CD14-positive monocyte (primary cell): ENCODE results near the gene NOCT. TPM values are rescaled to one million over a fixed set of nuclear protein-coding genes. Genes with fewer than 3 reads are reported as not detected.

Experiments used
- DNase-seq, 3 donors: peaks; one replicate each; pipeline ENCODE4 v3.0.0-alpha.2; 2011 to 2022
- H2AFZ ChIP-seq: 2 replicates; pipeline ENCODE4 v1.6.0; 2012; ENCODE audit warnings: mild to moderate bottlenecking, low read depth, low read length, inconsistent platforms; ENCODE audit not compliant: insufficient read depth, poor library complexity, severe bottlenecking
- H3K27ac ChIP-seq, 2 donors: 1 replicate in 1 of 2; 2 replicates in 1 of 2; pipeline ENCODE4 v1.5.1; 2012 to 2013; ENCODE audit warnings: low read length in 2 of 2, control low read depth in 1 of 2, inconsistent platforms in 1 of 2, low read depth in 1 of 2, mild to moderate bottlenecking in 1 of 2
- H3K27me3 ChIP-seq, 2 donors: one replicate each; pipeline versions ENCODE4 v1.6.0 to v1.6.1; 2011 to 2013; ENCODE audit warnings: low read length in 2 of 2; ENCODE audit not compliant: control insufficient read depth in 2 of 2, insufficient read depth in 2 of 2
- H3K36me3 ChIP-seq, 2 donors: replicated peaks in 1 of 2; 1 replicate in 1 of 2; 2 replicates in 1 of 2; pipeline versions ENCODE4 v1.5.1 to v1.6.1; 2012 to 2013; ENCODE audit warnings: low read length in 2 of 2, control low read depth in 1 of 2, inconsistent platforms in 1 of 2, mild to moderate bottlenecking in 1 of 2; ENCODE audit not compliant: insufficient read depth in 2 of 2, control insufficient read depth in 1 of 2
- H3K4me1 ChIP-seq, 2 donors: 1 replicate in 1 of 2; 2 replicates in 1 of 2; pipeline versions ENCODE4 v1.5.1 to v1.6.1; 2012 to 2013; ENCODE audit warnings: low read length in 2 of 2, control low read depth in 1 of 2, inconsistent platforms in 1 of 2, mild to moderate bottlenecking in 1 of 2, moderate library complexity in 1 of 2; ENCODE audit not compliant: insufficient read depth in 2 of 2, control insufficient read depth in 1 of 2
- H3K4me2 ChIP-seq: replicated peaks from 2 replicates; pipeline ENCODE3; 2012; ENCODE audit warnings: low read length, moderate library complexity, mild to moderate bottlenecking; ENCODE audit not compliant: poor library complexity, severe bottlenecking; ENCODE audit errors: extremely low read depth
- H3K4me3 ChIP-seq, 3 experiments: fragments of 200-600 bp in 1 of 3; sonication (generic) in 1 of 3; replicated peaks in 1 of 3; 1 replicate in 2 of 3; 2 replicates in 1 of 3; pipeline ENCODE4 v1.5.1; 2011 to 2013; ENCODE audit warnings: low read length in 3 of 3, mild to moderate bottlenecking in 3 of 3, control low read depth in 2 of 3, low read depth in 2 of 3, inconsistent platforms in 1 of 3, moderate library complexity in 1 of 3
- H3K79me2 ChIP-seq: 2 replicates; pipeline ENCODE4 v1.6.0; 2012; ENCODE audit warnings: mild to moderate bottlenecking, control low read depth, inconsistent platforms, low read length, moderate library complexity; ENCODE audit not compliant: insufficient read depth
- H3K9ac ChIP-seq: 2 replicates; pipeline ENCODE4 v1.6.0; 2017; ENCODE audit warnings: low read length, mild to moderate bottlenecking; ENCODE audit not compliant: insufficient read depth, poor library complexity, severe bottlenecking
- H3K9me3 ChIP-seq, 2 donors: replicated peaks in 1 of 2; 1 replicate in 1 of 2; 2 replicates in 1 of 2; pipeline versions ENCODE4 v1.5.1 to v1.6.1; 2012 to 2013; ENCODE audit warnings: low read length in 2 of 2, control low read depth in 1 of 2; ENCODE audit not compliant: control insufficient read depth in 1 of 2, insufficient read depth in 1 of 2
- H4K20me1 ChIP-seq: 2 replicates; pipeline ENCODE4 v1.6.0; 2012; ENCODE audit warnings: mild to moderate bottlenecking, low read length, control low read depth, moderate library complexity; ENCODE audit not compliant: insufficient read depth
- H3K27ac Mint-ChIP-seq, 7 donors: one replicate each; pipeline ENCODE4 v1.8.0; 2020; ENCODE audit warnings: mild to moderate bottlenecking in 7 of 7, mixed read lengths in 7 of 7, moderate library complexity in 6 of 7, inconsistent platforms in 2 of 7
- H3K27me3 Mint-ChIP-seq, 3 donors: one replicate each; pipeline ENCODE4 v1.8.0; 2021 to 2022; ENCODE audit warnings: low read depth in 3 of 3, mild to moderate bottlenecking in 3 of 3, mixed read lengths in 3 of 3, moderate library complexity in 3 of 3, inconsistent platforms in 1 of 3
- H3K36me3 Mint-ChIP-seq, 2 donors: one replicate each; pipeline ENCODE4 v1.8.0; 2020; ENCODE audit warnings: mixed read lengths in 2 of 2, inconsistent platforms in 1 of 2, mild to moderate bottlenecking in 1 of 2
- H3K4me1 Mint-ChIP-seq: one replicate; pipeline ENCODE4 v1.8.0; 2020; ENCODE audit warnings: mild to moderate bottlenecking, mixed read lengths
- H3K4me3 Mint-ChIP-seq, 2 donors: one replicate each; pipeline ENCODE4 v1.8.0; 2020; ENCODE audit warnings: mild to moderate bottlenecking in 2 of 2, mixed read lengths in 2 of 2, moderate library complexity in 1 of 2
- H3K9me3 Mint-ChIP-seq, 7 donors: one replicate each; pipeline ENCODE4 v1.8.0; 2020 to 2022; ENCODE audit warnings: mixed read lengths in 7 of 7, mild to moderate bottlenecking in 6 of 7, moderate library complexity in 6 of 7, inconsistent platforms in 2 of 7
- WGBS: methylation state at CpG from one replicate; pipeline ENCODE4 v1.1.5; 2013; ENCODE audit warnings: missing lambda C conversion rate; ENCODE audit not compliant: insufficient coverage; 5-methylcytosine and 5-hydroxymethylcytosine counted together
- intact Hi-C, 2 donors: fragments of 100-400 bp; cut with micrococcal nuclease; formaldehyde crosslinking; loops; one replicate each; pipeline versions ENCODE4 v1.15.0 to v1.15.1; 2023
- polyA plus RNA-seq, 3 donors: library from polyadenylated mRNA; depleted of rRNA in 1 of 3; unstranded in 2 of 3; stranded (reverse) in 1 of 3; fragments of 300-500 nt in 2 of 3; fragments of >200 nt in 1 of 3; fragmentation: Illumina TruSeq in 2 of 3; gene quantifications; 1 replicate in 2 of 3; 2 replicates in 1 of 3; pipeline ENCODE4 v1.2.3, GENCODE V29; 2012 to 2021
- TF ChIP-seq, protein P1 (sequence below): fragments of 200-600 bp; IDR thresholded peaks from one replicate; pipeline ENCODE4 v1.8.0; 2022; ENCODE audit warnings: antibody characterized with exemption, mild to moderate bottlenecking

NOCT gene
- polyA plus RNA-seq, 3 donors, result 0.54 to 31.5 (median 0.89) TPM

DNA sequence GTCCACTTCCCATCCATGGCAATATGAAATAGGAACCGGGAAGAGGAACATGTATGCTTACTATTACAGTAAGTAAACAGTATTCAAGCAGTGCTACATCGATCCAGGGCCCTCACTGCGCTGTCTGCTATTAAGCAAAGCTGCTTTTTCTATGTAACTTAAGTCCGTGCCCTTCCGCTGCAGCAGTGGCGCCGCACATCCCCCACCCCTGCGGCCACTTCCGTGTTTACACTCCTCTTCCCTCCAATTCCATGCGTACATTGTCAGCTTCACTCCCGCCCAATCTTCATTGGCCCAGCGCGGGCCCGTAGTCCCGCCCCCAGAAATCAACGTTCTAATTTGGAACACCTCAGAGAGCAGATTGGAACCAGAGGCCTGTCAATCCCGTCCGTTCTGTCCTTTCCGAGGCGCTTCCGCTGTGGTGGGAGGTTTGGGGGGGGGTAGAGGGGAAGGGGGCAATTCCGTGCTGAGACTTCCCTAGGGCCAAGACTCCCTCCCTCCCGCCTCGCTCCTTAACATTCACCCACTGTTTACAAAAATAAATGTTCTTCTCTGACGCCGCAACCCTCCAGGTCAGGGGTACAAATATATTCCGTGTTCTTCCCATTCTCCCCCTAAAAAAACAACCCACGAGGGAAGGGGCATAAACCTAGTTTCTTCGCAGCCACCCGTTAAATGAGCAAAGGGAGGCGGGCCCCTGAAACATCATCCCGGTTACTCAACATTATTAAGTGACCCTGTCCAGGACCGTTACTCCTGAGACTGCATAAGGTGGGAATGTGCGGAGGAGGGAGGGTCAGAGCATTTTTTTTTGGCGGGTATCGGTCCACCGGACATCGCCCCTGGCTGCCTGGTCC lies 67.4 kb downstream of the NOCT start:
- H3K36me3 Mint-ChIP-seq, result peaks cover 0 to 3% of the 10 kb centered on the region in 2 donors
- Histone ChIP-seq H3K27ac (peak overlapping the region; percentile 91 to 92), H3K4me2 (peak overlapping the region; percentile 92), H3K27me3 (no peaks in the 10 kb centered on the region), H3K36me3 (no peaks in the 10 kb centered on the region), H3K9ac (peak overlapping the region; percentile 86), H3K4me1 (peaks cover 17 to 26% of the 10 kb centered on the region in 2 donors), H3K9me3 (no peaks in the 10 kb centered on the region), H3K79me2 (peaks cover 83% of the 10 kb centered on the region), H3K4me3 (peak overlapping the region; percentile 69 to 98 (median 84)), H4K20me1 (peaks cover 63% of the 10 kb centered on the region), H2AFZ (peak overlapping the region; percentile 83)
- H3K27ac Mint-ChIP-seq, result peak overlapping the region; percentile 96 to 99 (median 99)
- peak overlapping the region; percentile 98 to 99 for H3K4me3 Mint-ChIP-seq
- H3K4me1 Mint-ChIP-seq, result peaks cover 28% of the 10 kb centered on the region
- under 1% methylated on average over 21 of the region's 38 CpGs for WGBS
- peaks cover 0 to 2% (median 1%) of the 10 kb centered on the region in 3 donors for H3K27me3 Mint-ChIP-seq
- TF ChIP-seq, protein P1, sequence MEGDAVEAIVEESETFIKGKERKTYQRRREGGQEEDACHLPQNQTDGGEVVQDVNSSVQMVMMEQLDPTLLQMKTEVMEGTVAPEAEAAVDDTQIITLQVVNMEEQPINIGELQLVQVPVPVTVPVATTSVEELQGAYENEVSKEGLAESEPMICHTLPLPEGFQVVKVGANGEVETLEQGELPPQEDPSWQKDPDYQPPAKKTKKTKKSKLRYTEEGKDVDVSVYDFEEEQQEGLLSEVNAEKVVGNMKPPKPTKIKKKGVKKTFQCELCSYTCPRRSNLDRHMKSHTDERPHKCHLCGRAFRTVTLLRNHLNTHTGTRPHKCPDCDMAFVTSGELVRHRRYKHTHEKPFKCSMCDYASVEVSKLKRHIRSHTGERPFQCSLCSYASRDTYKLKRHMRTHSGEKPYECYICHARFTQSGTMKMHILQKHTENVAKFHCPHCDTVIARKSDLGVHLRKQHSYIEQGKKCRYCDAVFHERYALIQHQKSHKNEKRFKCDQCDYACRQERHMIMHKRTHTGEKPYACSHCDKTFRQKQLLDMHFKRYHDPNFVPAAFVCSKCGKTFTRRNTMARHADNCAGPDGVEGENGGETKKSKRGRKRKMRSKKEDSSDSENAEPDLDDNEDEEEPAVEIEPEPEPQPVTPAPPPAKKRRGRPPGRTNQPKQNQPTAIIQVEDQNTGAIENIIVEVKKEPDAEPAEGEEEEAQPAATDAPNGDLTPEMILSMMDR, result no peak
- DNase-seq, result peak; percentile 91 to 94 (median 92)
- intact Hi-C loops, result loop anchor here (5.0 to 10.0 kb wide), 5 partner anchors 61 to 372 kb away; partner anchors contain the start of genes ELF2 (in 1 of the 2), NOCT (in 1 of the 2) and RAB33B (in 1 of the 2)
- H3K9me3 Mint-ChIP-seq, result peaks cover 0 to 4% (median 0%) of the 10 kb centered on the region in 7 donors

DNA sequence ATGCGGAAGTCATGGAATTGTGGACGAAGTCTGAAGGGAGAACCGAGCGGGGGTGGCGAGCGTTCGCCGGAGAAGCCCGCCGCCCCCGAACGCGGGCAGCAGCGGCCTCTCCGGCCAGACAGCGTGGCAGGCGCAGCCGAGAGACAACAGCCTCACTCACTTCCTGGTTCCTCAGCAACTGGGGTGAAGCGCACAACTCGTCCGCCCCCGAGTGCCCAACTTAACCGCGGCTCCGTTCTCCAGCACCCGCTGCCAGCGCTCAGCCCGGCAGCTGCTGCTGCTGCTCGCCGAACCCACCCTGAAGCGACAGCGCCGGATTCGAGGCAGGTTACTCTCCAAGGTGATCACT lies 68.0 kb downstream of the NOCT start:
- under 1% methylated on average over 34 of the region's 34 CpGs for WGBS
- H3K9me3 ChIP-seq, result no peaks in the 10 kb centered on the region
- H3K4me1 Mint-ChIP-seq, result peaks cover 28% of the 10 kb centered on the region

More for the DNA sequence above, 68.0 kb downstream of the NOCT start:
- peak overlapping the region; percentile 92 for H3K4me2 ChIP-seq
- H3K4me3 ChIP-seq, result peak overlapping the region; percentile 69 to 98 (median 84)
- H3K4me1 ChIP-seq, result peaks cover 17 to 26% of the 10 kb centered on the region in 2 donors
- peak overlapping the region; percentile 83 for H2AFZ ChIP-seq
- no peaks in the 10 kb centered on the region for H3K36me3 ChIP-seq
- intact Hi-C loops, result loop anchor here (5.0 to 10.0 kb wide), 5 partner anchors 61 to 371 kb away; partner anchors contain the start of genes ELF2 (in 1 of the 2), NOCT (in 1 of the 2) and RAB33B (in 1 of the 2)
- peak overlapping the region; percentile 86 for H3K9ac ChIP-seq
- Mint-ChIP-seq H3K9me3 (peaks cover 0 to 4% (median 0%) of the 10 kb centered on the region in 7 donors), H3K27ac (peak overlapping the region; percentile 96 to 99 (median 99)), H3K36me3 (peaks cover 3% of the 10 kb centered on the region in 2 donors), H3K4me3 (peak overlapping the region; percentile 98 to 99), H3K27me3 (peaks cover 0 to 2% (median 1%) of the 10 kb centered on the region in 3 donors)
- H3K27me3 ChIP-seq, result no peaks in the 10 kb centered on the region
- H4K20me1 ChIP-seq, result peaks cover 58% of the 10 kb centered on the region
- TF ChIP-seq, protein P1, result no peak
- H3K79me2 ChIP-seq, result peaks cover 80% of the 10 kb centered on the region
- H3K27ac ChIP-seq, result peak overlapping the region; percentile 91 to 92
- peak; percentile 53 to 67 (median 64) for DNase-seq
